H9 (cell line): ENCODE measurements around the gene NEK6. TPM values are rescaled to one million over a fixed set of nuclear protein-coding genes. Genes with fewer than 3 reads are reported as not detected.

Experiments
- DNase-seq: peaks from one replicate; pipeline ENCODE4 v3.0.0-alpha.2; 2017
- H2AFZ ChIP-seq: one replicate; pipeline ENCODE4 v1.6.1; 2013; ENCODE audit warnings: mild to moderate bottlenecking, low read length, control low read depth, moderate library complexity
- H2AK5ac ChIP-seq: 2 replicates; pipeline ENCODE4 v1.6.1; 2013; ENCODE audit warnings: low read length, control low read depth, mixed read lengths; ENCODE audit not compliant: insufficient read length
- H2BK120ac ChIP-seq: one replicate; pipeline ENCODE4 v1.6.1; 2013; ENCODE audit warnings: low read depth, mild to moderate bottlenecking, low read length, control low read depth, inconsistent platforms; ENCODE audit not compliant: poor library complexity, severe bottlenecking
- H2BK12ac ChIP-seq: 2 replicates; pipeline ENCODE4 v1.6.1; 2013; ENCODE audit warnings: low read length, control low read depth, mixed read lengths, low read depth; ENCODE audit not compliant: insufficient read length
- H2BK15ac ChIP-seq: 2 replicates; pipeline ENCODE4 v1.6.1; 2013; ENCODE audit warnings: low read depth, low read length, control low read depth
- H2BK20ac ChIP-seq: one replicate; pipeline ENCODE4 v1.6.1; 2013; ENCODE audit warnings: low read depth, mild to moderate bottlenecking, low read length, control low read depth, inconsistent platforms; ENCODE audit not compliant: poor library complexity, severe bottlenecking
- H2BK5ac ChIP-seq: 2 replicates; pipeline ENCODE4 v1.6.1; 2013; ENCODE audit warnings: low read length, control low read depth, mixed read lengths; ENCODE audit not compliant: insufficient read length
- H3K14ac ChIP-seq: 2 replicates; pipeline ENCODE4 v1.6.1; 2013; ENCODE audit warnings: low read length, control low read depth; ENCODE audit not compliant: insufficient read depth
- H3K18ac ChIP-seq: 2 replicates; pipeline ENCODE4 v1.6.1; 2013; ENCODE audit warnings: low read depth, mild to moderate bottlenecking, mixed read lengths, low read length, control low read depth; ENCODE audit not compliant: insufficient read length
- H3K23ac ChIP-seq: 2 replicates; pipeline ENCODE4 v1.6.1; 2013; ENCODE audit warnings: low read length, control low read depth, mixed read lengths, low read depth; ENCODE audit not compliant: insufficient read length
- H3K23me2 ChIP-seq: 2 replicates; pipeline ENCODE4 v1.6.1; 2013; ENCODE audit warnings: low read depth, mild to moderate bottlenecking, mixed read lengths, low read length, control low read depth; ENCODE audit not compliant: insufficient read length, poor library complexity, severe bottlenecking
- H3K27ac ChIP-seq: 2 replicates; pipeline ENCODE4 v1.5.1; 2013; ENCODE audit warnings: low read length, control low read depth, mixed read lengths, low read depth; ENCODE audit not compliant: insufficient read length
- H3K27me3 ChIP-seq: 2 replicates; pipeline ENCODE4 v1.6.1; 2013; ENCODE audit warnings: low read length, control low read depth, inconsistent platforms; ENCODE audit not compliant: insufficient read depth
- H3K4ac ChIP-seq: 2 replicates; pipeline ENCODE4 v1.6.1; 2013; ENCODE audit warnings: low read depth, mild to moderate bottlenecking, control low read depth, inconsistent platforms, low read length, moderate library complexity
- H3K4me1 ChIP-seq: 2 replicates; pipeline ENCODE4 v1.6.1; 2013; ENCODE audit warnings: low read length, control low read depth, inconsistent platforms; ENCODE audit not compliant: insufficient read depth
- H3K4me2 ChIP-seq: 2 replicates; pipeline ENCODE4 v1.6.1; 2013; ENCODE audit warnings: low read length, control low read depth, mixed read lengths; ENCODE audit not compliant: insufficient read length, insufficient read depth
- H3K56ac ChIP-seq: 2 replicates; pipeline ENCODE4 v1.6.1; 2013; ENCODE audit warnings: low read depth, mild to moderate bottlenecking, mixed read lengths, low read length, control low read depth; ENCODE audit not compliant: insufficient read length
- H3K79me1 ChIP-seq: 2 replicates; pipeline ENCODE4 v1.6.1; 2013; ENCODE audit warnings: low read depth, mild to moderate bottlenecking, moderate library complexity, low read length, control low read depth, inconsistent platforms; ENCODE audit not compliant: insufficient read depth, poor library complexity, severe bottlenecking
- H3K79me2 ChIP-seq: 2 replicates; pipeline ENCODE4 v1.6.1; 2013; ENCODE audit warnings: low read length, control low read depth, inconsistent platforms; ENCODE audit not compliant: insufficient read depth
- H3K9ac ChIP-seq: 2 replicates; pipeline ENCODE4 v1.6.1; 2013; ENCODE audit warnings: low read length, control low read depth, mixed read lengths; ENCODE audit not compliant: insufficient read length; ENCODE audit errors: extremely low read depth
- H3K9me3 ChIP-seq: one replicate; pipeline ENCODE4 v1.6.1; 2013; ENCODE audit warnings: low read depth, low read length, inconsistent platforms; ENCODE audit not compliant: control insufficient read depth
- H3T11ph ChIP-seq: one replicate; pipeline ENCODE4 v1.6.1; 2013; ENCODE audit warnings: mild to moderate bottlenecking, low read length, control low read depth, inconsistent platforms
- H4K20me1 ChIP-seq: one replicate; pipeline ENCODE4 v1.6.1; 2013; ENCODE audit not compliant: control insufficient read depth, insufficient read length, insufficient read depth
- H4K5ac ChIP-seq: 2 replicates; pipeline ENCODE4 v1.6.1; 2013; ENCODE audit warnings: low read depth, mild to moderate bottlenecking, mixed read lengths, low read length, control low read depth; ENCODE audit not compliant: insufficient read length
- H4K8ac ChIP-seq: replicated peaks from 2 replicates; pipeline ENCODE4 v1.6.1; 2013; ENCODE audit warnings: low read length, control low read depth, mixed read lengths, low read depth; ENCODE audit not compliant: insufficient read length
- H4K91ac ChIP-seq: 2 replicates; pipeline ENCODE4 v1.6.1; 2013; ENCODE audit warnings: low read depth, mild to moderate bottlenecking, moderate library complexity, mixed read lengths, low read length, control low read depth; ENCODE audit not compliant: insufficient read length
- H3K27ac Mint-ChIP-seq, 3 experiments: 2 replicates in 2 of 3; 3 replicates in 1 of 3; pipeline ENCODE4 v1.8.0; 2020 to 2021; ENCODE audit warnings: mixed read lengths in 3 of 3, mild to moderate bottlenecking in 1 of 3, moderate library complexity in 1 of 3
- H3K27me3 Mint-ChIP-seq: 2 replicates; pipeline ENCODE4 v1.8.0; 2021; ENCODE audit warnings: low read depth, mild to moderate bottlenecking, moderate library complexity, mixed read lengths
- H3K36me3 Mint-ChIP-seq, 3 experiments: 2 replicates in 2 of 3; 3 replicates in 1 of 3; pipeline ENCODE4 v1.8.0; 2020 to 2021; ENCODE audit warnings: low read depth in 3 of 3, mixed read lengths in 3 of 3; ENCODE audit not compliant: insufficient read depth in 1 of 3
- H3K4me1 Mint-ChIP-seq, 2 experiments: 2 replicates each; pipeline ENCODE4 v1.8.0; 2020; ENCODE audit warnings: mixed read lengths in 2 of 2
- H3K4me3 Mint-ChIP-seq, 2 experiments: 2 replicates in 1 of 2; 3 replicates in 1 of 2; pipeline ENCODE4 v1.8.0; 2020 to 2021; ENCODE audit warnings: mild to moderate bottlenecking in 2 of 2, mixed read lengths in 2 of 2, moderate library complexity in 1 of 2
- H3K9me3 Mint-ChIP-seq, 2 experiments: 2 replicates in 1 of 2; 3 replicates in 1 of 2; pipeline ENCODE4 v1.8.0; 2020; ENCODE audit warnings: mild to moderate bottlenecking in 2 of 2, mixed read lengths in 2 of 2, moderate library complexity in 1 of 2
- CTCF ChIP-seq: fragments of 200-600 bp; sonication (generic); conservative IDR thresholded peaks from 3 replicates; pipeline ENCODE4 v1.8.0; 2021; ENCODE audit warnings: antibody characterized with exemption, mild to moderate bottlenecking
- WGBS: extraction: QIAGEN DNeasy Blood & Tissue Kit; methylation state at CpG from one replicate; pipeline ENCODE4 v1.1.7; 2013; ENCODE audit warnings: missing lambda C conversion rate, low lambda C conversion rate, mixed read lengths; ENCODE audit not compliant: insufficient read length; ENCODE audit errors: extremely low coverage; 5-methylcytosine and 5-hydroxymethylcytosine counted together
- total RNA-seq: library from RNA; stranded (reverse); gene quantifications from 2 replicates; pipeline ENCODE4 v1.2.1, GENCODE V29; 2021

NEK6 gene
- total RNA-seq, 1 experiment from 2014 or later = 14.3 TPM

- no peak overlapping the region for H3K4me3 Mint-ChIP-seq
- no peak overlapping the region for H3K4me2 ChIP-seq
Measured at GRCh38 chr9:124342402-124342775, 84.6 kb downstream of the NEK6 start.

More at GRCh38 chr9:124342402-124342775, 84.6 kb downstream of the NEK6 start:
- no peak overlapping the region for H4K5ac ChIP-seq
- no peak overlapping the region for H3K9ac ChIP-seq
- no peak overlapping the region for H4K8ac ChIP-seq
- Mint-ChIP-seq H3K9me3 (peaks cover 4 to 5% of the 10 kb centered on the region in 2 experiments; a peak in 3 of 5 replicates), H3K27ac (peak overlapping the region in 1 of 3 experiments; percentile 79; a peak in 1 of 7 replicates), H3K4me1 (peaks cover 21 to 28% of the 10 kb centered on the region in 2 experiments), H3K36me3 (peaks cover 14 to 15% (median 14%) of the 10 kb centered on the region in 3 experiments), H3K27me3 (no peaks in the 10 kb centered on the region; the same call in 1 of the 2 replicates)
- no peaks in the 10 kb centered on the region for H3K27me3 ChIP-seq
- H3K18ac ChIP-seq = no peak overlapping the region
- no peak overlapping the region for H4K91ac ChIP-seq
- H3K4me1 ChIP-seq = no peaks in the 10 kb centered on the region; the same call in 1 of the 2 replicates
- H3K23me2 ChIP-seq = no peaks in the 10 kb centered on the region
- no peak overlapping the region for H3K27ac ChIP-seq
- no peak overlapping the region for H3K4ac ChIP-seq
- no peaks in the 10 kb centered on the region for H3K9me3 ChIP-seq
- H3K79me2 ChIP-seq = no peaks in the 10 kb centered on the region
- no peak overlapping the region for H2BK12ac ChIP-seq
- no peak overlapping the region for H3T11ph ChIP-seq
- H2BK5ac ChIP-seq = no peak overlapping the region
- DNase-seq = no peak
- no peak overlapping the region for H2BK15ac ChIP-seq
- TF ChIP-seq CTCF = no peak
- H2AK5ac ChIP-seq = no peak overlapping the region
- H4K20me1 ChIP-seq = no peaks in the 10 kb centered on the region
- H3K23ac ChIP-seq = no peak overlapping the region
- H3K56ac ChIP-seq = no peak overlapping the region
- no peak overlapping the region for H3K14ac ChIP-seq
- no peaks in the 10 kb centered on the region for H3K79me1 ChIP-seq
- no peak overlapping the region for H2BK20ac ChIP-seq
- no CpG with 5 or more reads among the region's 11 CpGs for WGBS
- H2AFZ ChIP-seq = no peak overlapping the region
- H2BK120ac ChIP-seq = no peak overlapping the region
